ENCODE results near the gene GLT8D2.

GLT8D2 gene

GRCh38 chr12:103948746-103949406 is 101.1 kb downstream of the GLT8D2 start:
- no peak for DNase-seq (ENCODE audit: low read depth in 3 of 3)

DNA sequence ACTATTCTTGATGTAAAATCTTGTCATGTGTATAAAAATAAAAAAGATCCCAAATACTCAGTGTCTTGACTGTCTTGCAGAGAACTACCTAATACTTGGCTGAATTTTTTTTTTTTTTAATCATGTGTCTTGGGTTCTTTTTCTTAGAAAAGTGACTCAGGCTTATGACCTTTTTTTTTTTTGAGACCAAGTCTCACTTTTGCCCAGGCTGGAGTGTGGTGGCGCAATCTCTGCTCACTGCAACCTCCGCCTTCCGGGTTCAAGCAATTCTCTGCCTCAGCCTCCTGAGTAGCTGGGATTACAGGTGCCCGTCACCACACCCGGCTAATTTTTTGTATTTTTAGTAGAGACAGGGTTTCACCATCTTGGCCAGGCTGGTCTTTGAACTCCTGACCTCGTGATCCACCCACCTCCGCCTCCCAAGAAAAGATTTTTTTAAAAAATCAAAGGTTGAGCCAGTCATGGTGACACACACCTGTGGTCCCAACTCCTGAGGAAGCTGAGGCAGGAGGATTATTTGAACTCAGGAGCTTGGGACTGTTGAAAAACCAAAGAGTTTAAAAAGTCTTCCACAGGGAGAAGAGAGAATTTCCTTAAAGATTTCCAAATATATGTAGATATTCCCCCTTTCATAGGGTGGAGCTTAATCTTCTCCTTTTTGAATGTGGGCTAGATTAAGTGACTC is 102.0 kb downstream of the GLT8D2 start:
- DNase-seq (ENCODE audit: low read depth in 3 of 3) = no peak

- DNase-seq (ENCODE audit: low read depth in 3 of 3) = no peak
Observed at GRCh38 chr12:103944964-103945363, 105.0 kb downstream of the GLT8D2 start.
